Epithelial cell of esophagus (primary cell): Measurements from ENCODE around the gene FBXL13.
"Not testable (repeated sequence)": the region's sequence is repeated elsewhere in the genome, so short reads cannot be mapped to it uniquely, and the experiment has no call there.

Source experiments
- DNase-seq: peaks from one replicate; pipeline ENCODE4 v3.0.0; 2010; ENCODE audit warnings: low read depth
- H3K4me3 ChIP-seq: 2 replicates; pipeline ENCODE4 v1.5.1; 2011; ENCODE audit warnings: mild to moderate bottlenecking, low read length, control low read depth
- CTCF ChIP-seq: IDR thresholded peaks from 2 replicates; pipeline ENCODE4 v1.5.1; 2011; ENCODE audit warnings: low read depth, mild to moderate bottlenecking, low read length, control low read depth, inconsistent platforms; ENCODE audit not compliant: insufficient read depth; ENCODE audit errors: missing control alignments

FBXL13 gene

GRCh38 chr7:102975854-102976253 lies 98.7 kb downstream of the FBXL13 start:
- no peak for DNase-seq
- TF ChIP-seq CTCF: no peak
- no peak overlapping the region for H3K4me3 ChIP-seq

DNA sequence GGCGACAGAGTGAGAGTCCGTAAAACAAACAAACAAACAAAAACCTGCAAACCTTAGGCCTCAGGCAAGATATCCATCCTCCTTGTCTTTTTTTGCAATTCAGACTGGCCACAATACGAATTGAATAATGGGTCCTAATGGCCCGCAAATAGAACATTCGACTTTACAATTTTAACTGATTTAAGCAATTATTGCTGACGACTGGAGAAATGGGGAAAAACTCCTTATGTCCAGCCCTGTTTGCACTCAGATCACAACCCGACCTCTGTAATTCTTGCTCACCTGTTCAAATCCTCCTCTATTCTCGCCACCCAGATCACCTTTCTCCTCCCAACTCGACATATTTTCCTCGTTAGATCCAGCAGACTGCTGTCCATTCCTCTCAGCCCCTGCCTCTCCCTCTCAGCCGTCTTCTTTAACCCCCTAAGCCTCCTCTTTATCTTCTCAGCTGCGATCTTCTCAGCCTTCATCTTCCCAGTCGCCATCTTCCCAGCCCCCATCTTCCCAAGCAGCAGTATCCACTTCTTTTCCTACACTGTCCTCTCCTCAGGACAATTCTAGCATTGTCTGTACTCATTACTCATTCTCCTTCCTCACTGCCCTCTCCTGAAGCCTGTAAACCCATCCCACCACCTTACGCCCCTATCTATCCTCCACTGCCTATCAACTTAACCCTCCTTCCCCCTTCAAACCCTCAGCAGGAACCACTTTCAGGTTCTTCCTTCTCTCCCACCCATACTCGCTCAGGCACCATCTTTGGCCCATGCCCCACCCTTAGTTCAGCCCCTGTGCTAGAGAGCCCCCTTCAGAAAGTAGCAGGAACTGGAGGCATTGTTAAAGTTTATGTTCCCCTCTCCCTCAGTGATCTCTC lies 100.0 kb downstream of the FBXL13 start:
- no peak for TF ChIP-seq CTCF
- H3K4me3 ChIP-seq: no peak overlapping the region
- DNase-seq: no peak

GRCh38 chr7:102973096-102973802 lies 101.3 kb downstream of the FBXL13 start:
- no peak for DNase-seq
- no peak overlapping the region for H3K4me3 ChIP-seq
- TF ChIP-seq CTCF: no peak

DNA sequence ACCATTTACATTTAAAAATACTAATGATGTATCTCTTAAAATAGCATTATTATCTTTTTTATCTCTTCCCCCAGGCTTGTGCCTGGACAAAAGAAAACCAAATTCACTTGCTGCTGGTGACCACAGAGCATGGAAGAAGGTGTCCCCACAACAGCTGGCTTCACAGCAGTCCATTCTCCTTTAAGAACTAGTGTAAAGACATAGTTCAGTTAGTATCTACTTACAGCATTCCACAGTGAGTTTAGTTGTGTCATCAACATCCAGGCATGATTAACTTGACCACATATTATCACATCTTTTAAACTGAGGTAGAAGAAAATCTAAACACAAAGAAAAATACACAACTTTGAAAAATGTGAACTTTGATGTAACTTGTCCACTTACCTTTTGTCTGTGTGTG lies 106.8 kb downstream of the FBXL13 start:
- peak; percentile 30 for DNase-seq
- H3K4me3 ChIP-seq: no peak overlapping the region
- TF ChIP-seq CTCF: no peak

DNA sequence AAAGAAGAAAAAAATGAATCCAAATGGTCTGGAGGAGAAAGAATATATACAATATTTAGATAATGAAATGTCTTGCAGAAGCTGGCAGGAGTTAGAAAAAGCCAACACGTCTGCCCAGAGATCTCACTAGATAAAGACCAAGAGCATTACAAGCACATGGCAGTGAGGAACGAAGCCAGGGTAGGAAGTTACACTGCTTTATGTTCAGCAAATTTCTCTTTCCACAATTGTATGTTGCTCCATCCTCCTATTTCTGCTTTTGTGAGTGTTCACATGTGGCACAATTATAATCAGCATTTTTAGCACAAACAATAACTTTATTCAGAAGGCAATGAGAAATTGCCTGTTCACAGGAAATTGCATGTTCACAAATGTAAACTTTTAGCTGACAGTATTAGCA lies 108.1 kb downstream of the FBXL13 start:
- no peak for TF ChIP-seq CTCF
- H3K4me3 ChIP-seq: no peak overlapping the region
- DNase-seq: no peak

DNA sequence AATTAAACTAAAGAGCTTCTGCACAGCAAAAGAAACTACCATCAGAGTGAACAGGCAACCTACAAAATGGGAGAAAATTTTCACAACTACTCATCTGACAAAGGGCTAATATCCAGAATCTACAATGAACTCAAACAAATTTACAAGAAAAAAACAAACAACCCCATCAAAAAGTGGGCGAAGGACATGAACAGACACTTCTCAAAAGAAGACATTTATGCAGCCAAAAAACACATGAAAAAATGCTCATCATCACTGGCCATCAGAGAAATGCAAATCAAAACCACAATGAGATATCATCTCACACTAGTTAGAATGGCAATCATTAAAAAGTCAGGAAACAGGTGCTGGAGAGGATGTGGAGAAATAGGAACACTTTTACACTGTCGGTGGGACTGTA lies 112.6 kb downstream of the FBXL13 start:
- H3K4me3 ChIP-seq, DNase-seq: not testable (repeated sequence)

DNA sequence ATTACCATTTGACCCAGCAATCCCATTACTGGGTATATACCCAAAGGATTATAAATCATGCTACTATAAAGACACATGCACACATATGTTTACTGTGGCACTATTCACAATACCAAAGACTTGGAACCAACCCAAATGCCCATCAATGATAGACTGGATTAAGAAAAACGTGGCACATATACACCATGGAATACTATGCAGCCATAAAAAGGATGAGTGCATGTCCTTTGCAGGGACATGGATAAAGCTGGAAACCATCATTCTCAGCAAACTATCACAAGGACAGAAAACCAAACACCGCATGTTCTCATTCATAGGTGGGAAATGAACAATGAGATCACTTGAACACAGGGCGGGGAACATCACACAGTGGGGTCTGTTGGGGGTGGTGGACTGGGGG lies 116.6 kb downstream of the FBXL13 start:
- not testable (repeated sequence) for DNase-seq, H3K4me3 ChIP-seq

- not testable (repeated sequence) for H3K4me3 ChIP-seq, DNase-seq
These were observed 120.2 kb downstream of the FBXL13 start for GRCh38 chr7:102954359-102954758.
